GM19372 (cell line): ENCODE data around the gene GMCL2.
"Not testable (repeated sequence)": the region's sequence is repeated elsewhere in the genome, so short reads cannot be mapped to it uniquely, and the experiment has no call there.

Experiments used
- ATAC-seq: cut with Tn5 transposase; IDR thresholded peaks from one replicate; pipeline ENCODE4 v1.9.1; 2021; ENCODE audit warnings: mild to moderate bottlenecking, low read depth, moderate library complexity; ENCODE audit not compliant: unreplicated experiment

Gene GMCL2, protein sequence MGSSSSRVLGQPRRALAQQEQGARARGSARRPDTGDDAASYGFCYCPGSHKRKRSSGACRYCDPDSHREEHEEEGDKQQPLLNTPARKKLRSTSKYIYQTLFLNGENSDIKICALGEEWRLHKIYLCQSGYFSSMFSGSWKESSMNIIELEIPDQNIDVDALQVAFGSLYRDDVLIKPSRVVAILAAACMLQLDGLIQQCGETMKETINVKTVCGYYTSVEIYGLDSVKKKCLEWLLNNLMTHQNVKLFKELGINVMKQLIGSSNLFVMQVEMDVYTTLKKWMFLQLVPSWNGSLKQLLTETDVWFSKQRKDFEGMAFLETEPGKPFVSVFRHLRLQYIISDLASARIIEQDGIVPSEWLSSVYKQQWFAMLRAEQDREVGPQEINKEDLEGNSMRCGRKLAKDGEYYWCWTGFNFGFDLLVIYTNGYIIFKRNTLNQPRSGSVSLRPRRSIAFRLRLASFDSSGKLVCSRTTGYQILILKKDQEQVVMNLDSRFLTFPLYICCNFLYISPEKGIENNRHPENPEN

DNA sequence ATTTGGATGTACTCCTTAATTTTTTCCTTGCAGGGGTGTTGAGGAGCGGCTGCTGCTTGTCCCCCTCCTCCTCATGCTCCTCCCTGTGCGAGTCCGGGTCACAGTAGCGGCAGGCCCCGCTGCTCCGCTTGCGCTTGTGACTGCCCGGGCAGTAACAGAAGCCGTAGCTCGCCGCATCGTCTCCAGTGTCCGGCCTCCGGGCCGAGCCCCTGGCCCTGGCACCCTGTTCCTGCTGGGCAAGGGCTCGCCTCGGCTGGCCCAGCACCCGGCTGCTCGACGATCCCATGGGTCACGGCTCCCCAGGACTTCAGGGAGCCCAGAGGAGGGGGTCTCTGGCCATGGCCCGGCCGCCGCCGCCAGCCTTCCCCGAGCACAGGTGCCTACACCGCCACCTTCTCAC lies at the start of gene GMCL2:
Gene GMCL2 (minus strand): TSS at position 358 of the 400 bp plus-strand sequence. CDS start 72 bp downstream, at position 286.
- ATAC-seq, result no peak

DNA sequence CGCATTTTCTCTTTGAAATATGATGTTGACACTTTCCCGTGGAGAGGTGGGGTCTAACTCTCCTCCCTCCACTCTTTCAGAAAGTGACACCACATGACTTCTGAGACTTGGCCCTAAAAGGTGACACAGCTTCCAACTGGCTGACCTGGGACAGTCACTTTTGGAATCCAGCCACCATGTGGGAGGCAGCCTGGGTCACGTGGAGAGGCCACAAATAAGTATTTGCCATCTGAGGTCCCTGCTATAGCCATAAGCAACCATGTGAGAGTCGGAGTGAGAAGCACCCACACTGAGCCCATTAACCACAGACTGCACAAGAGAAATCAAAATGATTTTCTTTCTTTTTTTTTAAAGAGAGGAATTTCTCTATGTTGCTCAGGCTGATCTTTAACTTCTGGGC lies 49.5 kb upstream of the GMCL2 start:
- no peak for ATAC-seq

DNA sequence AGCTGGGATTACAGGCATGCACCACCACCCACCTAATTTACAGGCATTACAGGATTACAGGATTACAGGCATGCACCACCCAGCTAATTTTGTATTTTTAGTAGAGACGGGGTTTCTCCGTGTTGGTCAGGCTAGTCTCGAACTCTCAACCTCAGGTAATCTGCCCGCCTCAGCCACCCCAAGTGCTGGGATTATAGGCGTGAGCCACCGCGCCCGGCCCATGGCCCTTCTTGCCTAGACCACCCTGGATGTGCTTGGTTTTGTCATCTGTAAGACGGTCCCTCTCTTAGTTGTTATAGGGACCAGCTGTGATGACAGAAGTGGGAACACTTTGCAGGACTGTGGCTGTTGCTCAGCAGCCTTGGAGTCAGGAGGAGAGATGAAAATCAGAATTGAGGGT lies 49.0 kb upstream of the GMCL2 start:
- ATAC-seq, result no peak

DNA sequence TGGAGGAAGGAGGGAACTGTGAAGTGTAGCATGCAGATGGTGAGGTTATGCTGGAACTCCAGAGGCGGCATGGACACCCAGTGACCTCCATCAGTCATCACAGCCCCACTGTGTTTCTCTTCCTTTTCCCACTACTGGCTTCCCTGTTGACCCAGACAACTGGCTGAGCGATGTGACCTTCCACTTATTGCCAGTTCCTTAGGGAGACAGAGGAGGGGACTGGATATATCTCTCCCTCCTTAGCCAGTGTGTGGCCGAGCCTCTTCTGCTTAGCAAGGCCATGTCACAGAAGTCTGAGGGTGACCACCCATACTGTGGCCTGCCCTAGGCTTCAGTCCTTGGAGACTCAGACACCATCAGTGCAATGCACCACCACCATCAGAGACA lies 48.4 kb upstream of the GMCL2 start:
- ATAC-seq, result no peak

DNA sequence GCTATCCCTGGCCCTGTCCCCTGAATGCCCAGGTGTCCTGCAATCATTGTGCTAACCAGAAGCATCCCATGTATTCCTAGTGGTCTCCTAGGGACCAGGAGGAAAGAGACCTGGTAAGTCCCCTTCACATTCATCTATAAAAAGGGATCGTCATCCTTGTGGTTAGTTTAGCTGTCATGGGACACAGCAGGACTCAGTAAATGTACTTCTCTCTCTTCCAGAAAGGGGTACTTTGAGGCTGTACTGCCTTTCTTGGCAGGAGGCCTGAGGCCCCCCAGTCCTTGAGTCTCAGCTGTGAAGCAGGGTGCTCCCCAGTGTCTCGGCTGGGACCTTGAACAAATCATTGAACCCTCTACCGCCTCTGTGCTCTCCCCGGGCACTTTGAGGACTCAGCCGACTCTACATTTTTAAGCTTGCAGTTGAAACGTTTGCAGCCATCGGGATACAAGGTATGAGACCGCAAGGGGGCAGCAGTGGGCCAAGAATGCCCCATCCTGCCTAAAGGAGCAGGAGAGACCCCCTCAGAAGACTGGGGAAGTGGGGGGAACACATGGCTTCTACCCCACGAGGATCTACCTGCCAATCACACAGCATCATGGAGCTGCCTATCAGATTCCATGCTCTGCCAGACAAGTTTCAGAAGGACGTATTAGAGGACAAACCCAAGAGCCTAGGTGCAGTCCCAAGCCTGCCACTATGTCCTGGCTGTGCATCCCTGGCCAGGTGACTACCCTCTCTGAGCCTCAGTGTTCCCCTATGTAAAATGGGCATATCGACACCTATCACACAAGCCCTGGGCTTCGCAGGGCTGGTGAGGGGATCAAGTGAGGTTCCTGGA lies 47.8 kb upstream of the GMCL2 start:
- no peak for ATAC-seq

DNA sequence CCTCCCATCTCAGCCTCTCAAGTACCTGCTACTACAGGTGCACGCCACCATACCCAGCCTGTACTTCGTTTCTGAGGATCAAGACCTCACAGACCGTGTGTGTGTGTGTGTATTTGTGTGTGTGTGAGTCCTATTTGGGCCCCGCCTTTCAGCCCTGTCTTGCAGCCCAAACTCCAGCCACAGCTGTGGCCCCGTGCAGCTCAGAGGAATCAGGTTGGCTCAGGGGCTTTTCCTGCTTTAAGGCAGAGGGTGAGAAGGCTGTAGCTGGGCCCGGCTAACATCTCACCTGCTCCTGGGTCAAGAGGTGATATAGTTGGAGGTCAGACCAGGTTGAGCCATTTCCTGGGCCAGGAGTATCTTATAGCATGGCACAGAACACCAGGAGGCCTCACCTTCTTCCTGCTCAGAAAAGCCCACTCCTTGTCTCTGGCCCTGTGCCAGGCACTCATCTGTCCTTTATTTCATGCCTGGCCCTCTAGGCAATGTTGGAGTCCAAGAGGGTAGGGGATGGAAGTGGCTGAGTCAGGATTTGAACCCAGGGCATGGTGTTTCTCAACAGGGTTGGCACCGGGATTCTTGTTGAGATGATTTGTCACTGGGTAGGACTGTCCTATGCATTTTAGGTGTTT lies 47.1 kb upstream of the GMCL2 start:
- no peak for ATAC-seq

DNA sequence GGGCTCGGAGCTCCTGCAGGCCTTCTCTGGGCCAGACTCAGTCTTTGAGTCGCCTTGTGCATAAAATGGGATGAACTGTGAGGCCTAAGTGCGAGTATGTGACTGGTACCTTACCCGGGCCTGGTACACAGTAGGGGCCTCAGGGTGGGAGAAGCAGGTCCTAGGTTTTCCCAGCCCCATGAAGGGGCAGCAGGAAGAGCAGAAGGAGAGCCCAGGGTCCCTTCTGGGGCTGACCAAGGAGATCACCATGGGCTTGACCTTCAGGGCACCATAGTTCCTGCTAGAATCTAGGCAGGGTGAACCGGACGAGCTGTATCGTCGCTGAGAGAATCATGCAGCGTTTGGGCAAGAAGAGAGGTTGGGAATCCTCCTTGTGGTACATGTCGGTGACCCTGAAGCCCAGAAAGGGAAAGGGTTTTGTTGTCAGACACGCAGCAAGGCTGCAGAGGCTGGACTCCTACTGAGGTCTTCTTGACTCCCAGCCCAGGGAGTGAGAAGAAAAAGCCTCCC lies 45.8 kb upstream of the GMCL2 start:
- ATAC-seq, result peak; percentile 20

DNA sequence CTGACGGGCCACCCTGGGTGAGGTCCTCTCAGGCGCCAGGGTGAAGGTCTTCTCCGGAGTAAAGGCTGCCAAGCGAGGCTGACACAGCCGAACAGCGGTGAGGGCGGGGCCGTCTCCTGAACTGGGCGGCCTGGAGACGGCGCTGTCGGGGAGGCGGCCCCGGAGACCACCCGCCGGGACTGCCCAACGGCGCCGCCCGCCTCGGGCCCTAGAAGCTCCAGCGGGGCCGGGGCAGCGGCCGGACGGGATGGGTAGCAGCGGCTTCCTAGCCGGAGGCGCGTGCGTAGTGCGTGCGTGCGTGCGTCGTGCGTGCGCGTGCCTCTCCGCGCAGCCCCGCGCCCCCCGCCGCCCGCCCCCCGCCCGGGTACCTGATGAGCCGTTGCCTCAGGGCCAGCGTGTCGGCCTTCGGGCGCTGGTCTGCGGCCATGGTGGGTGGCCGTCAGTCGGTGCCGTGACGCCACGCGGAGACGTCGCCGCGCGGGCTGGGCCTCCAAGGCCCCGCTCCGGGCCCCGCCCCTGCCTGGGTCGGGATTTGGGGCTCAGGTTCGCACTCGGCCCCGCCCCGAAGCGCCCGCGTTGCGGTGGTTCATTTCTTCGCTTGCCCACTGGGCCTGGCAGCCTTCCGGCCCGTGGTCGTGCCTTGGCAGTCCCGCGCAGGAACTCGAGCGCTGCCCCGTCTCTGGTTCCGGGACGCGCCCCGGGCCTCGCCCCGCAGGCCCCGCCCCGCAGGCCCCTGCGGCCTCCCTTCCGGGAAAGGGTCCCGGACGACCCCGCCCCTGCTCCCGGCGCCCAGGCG lies 45.2 kb upstream of the GMCL2 start, which contains the start of gene PHYKPL:
Gene PHYKPL (minus strand): TSS at position 679 of the 796 bp plus-strand sequence. CDS start 252 bp downstream, at position 427.
- peak; percentile 65 for ATAC-seq

DNA sequence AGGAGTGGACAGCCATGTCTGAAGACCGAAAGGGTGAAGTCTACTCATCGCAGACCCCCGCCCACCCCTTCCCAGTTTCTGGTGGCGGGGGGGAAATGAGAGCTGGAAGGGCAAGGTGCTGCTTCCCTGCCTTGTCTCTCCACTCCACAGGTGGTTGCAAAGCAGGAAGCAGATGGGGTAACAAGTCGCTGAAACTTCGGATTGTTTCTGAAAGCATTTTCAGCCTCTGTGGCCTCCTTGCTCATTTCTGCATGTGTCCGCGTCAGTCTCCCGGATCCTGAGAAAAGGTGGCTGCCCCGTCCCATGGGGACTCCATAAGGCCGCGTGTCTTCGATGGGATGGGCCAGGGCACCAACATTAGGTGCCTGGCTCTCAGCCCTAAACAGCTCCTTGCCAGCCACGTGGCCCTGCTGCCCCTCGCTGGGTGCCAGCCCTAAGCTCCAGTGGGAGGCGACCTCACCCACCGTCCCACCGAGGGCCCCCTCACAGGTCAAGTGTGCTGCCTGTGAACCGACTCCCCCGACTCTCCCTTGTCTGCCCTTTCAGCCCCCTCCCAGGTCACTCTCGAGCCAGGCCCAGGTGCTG lies 44.5 kb upstream of the GMCL2 start:
- peak; percentile 4 for ATAC-seq

DNA sequence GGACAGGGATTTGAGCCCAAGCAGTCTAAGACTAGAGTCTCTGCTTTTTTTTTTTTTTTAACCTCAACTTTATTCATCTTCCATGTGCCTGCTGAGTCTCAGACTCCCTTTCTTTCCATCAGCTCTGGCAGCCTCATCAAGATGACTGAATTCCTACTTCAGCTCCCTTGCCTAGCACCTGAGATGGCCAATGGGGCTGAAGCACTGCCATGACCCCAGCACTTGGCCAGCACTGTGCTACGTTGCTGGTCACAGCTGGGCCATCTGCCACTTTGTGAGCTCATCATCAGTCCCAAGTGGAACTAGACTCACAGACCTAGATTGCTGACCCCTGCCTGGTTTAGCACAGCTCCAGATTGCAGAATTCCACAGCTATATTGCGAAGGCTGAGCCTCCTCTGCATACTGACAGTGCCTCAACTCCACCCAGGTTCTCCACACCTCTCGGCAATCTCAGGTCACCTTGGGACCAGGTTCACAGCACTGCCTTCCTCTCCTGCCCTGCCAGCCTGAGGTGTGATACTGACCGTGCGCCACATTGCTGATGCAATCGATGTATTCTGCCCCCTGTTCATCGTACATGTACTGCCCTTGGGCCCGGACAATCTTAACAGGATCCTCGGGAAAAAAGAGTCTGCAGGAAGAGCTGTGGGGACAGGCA lies 43.8 kb upstream of the GMCL2 start:
- ATAC-seq, result no peak

DNA sequence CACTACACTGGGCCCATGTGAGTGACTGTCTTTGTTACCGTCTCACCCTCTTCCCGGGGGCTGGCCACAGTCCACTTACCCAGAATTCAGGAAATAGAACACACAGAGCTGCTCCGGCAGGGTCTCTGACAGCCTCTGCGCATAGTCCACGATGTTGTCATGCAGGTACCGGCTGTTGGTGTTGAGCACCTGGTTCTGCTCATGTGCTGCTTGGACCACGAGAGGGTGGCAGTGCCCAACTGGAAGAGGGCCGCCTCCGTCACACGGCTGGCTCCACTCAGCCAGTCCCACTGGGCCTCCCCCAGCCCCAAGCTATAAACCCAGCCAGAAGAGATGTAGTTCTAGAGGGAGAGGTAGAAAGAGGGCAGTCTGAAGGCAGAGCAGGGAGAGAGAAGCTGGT lies 42.7 kb upstream of the GMCL2 start:
- no peak for ATAC-seq

DNA sequence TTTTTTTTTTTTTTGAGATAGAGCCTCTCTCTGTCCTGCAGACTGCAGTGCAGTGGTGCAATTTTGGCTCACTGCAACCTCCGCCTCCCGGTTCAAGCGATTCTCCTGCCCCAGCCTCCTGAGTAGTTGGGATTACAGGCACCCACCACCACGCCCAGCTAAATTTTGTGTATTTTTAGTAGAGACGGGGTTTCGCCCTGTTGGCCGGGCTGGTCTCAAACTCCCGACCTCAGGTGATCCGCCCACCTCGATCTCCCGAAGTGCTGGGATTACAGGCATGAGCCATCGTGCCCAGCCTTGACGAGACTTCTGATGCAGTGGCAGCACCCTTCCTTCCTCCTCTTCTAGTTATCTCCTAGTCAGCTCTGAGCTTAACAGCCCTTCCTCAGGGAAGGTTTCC lies 41.9 kb upstream of the GMCL2 start:
- ATAC-seq, result not testable (repeated sequence)

DNA sequence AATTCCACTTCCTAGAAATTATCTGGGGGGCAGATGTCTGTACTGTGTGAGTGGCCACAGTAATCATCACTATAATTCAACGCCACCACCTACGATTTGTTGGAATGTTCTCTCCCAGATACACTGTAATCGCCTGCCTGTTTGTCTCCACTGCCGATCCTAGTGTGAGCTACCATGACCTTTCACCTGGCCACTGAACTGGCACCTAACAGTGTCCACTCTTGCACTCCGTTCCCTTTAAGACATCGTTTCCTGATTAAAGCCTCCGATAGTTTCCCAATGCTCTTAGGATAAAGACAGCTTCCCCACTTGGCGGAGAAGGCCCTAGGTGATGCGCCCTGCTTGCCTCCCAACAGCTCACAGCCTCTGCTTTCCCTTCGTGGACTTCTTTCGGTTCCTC lies 41.4 kb upstream of the GMCL2 start:
- ATAC-seq, result no peak

DNA sequence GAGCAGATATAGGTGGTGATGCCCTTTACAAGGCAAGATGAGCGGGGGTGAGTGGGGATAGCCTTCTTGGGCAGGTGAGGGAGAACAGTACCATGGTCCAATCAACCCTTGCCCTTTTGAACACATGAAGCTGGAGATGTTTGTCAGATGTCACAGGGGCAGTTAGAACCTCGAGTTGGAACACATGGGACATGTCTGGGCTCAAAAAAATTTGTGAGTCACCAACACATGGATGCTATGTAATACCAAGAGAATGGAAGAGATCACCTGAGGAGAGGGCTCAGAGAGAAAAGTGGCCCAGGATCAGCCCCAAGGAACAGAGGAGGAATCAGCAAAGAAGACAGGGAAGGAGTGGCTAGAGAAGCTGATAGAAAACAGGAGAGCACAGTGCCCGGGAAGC lies 40.8 kb upstream of the GMCL2 start:
- no peak for ATAC-seq

DNA sequence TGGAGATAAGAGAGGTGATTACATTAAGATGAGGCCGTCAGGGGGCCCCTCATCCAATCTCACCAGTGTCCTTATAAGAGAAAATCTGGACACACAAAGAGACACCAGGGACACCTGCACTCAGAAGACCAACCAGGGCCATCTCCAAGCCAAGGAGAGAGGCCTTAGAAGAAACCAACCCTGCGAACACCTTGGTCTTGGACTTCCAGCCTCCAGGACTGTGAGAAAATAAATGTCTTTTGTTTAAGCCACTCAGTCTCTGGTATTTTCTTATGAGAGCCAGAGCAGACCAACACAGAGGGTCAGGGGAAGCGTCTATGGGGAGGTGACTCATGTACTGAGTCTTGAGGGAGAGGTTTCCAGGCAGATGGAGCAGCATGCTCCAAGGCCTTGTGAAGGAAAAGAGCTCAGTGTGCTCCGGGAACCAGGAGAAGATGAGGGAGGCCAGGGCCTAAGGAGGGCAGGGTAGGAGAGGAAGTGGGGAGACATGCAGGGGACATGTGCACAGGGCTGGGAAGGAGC lies 40.0 kb upstream of the GMCL2 start:
- ATAC-seq, result no peak

DNA sequence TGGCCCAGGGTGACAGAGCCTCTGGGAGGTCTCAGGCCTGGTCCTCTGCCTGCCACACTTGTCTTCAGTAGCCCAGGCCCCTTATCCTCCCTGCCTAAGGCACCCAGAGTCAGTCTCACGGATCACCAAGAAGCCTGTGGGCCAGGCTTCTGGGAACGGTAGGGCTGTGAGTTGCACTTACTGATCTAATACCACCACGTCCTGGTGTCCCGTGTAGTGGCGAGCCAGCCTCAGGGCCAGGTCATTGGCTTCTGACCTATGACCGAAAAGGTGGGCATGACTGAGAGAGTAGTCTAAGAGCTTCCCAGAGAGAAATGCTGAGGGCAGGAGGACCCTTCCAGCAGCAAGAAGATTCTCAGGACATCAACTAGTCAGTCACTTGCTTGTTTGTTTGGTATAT lies 38.0 kb upstream of the GMCL2 start:
- no peak for ATAC-seq

DNA sequence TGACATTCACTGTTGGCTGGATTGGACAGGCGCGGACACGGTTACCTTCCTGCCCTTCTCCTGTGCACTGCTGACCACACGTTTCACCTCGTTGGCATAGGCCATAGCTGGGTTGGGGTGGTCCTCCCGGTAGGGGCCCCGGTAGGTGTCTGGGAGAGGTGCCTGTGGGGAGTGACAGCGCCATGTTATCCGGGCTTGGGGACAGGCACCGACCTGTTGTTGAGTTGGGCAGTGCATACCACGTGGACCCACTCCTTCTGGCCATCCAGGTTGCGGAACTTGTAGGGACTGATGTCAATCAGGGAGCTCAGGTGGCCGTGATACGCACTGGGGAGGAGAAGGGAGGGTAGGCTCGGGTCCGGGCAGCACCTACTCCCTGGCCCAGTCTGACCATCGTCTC lies 37.2 kb upstream of the GMCL2 start:
- ATAC-seq, result no peak

DNA sequence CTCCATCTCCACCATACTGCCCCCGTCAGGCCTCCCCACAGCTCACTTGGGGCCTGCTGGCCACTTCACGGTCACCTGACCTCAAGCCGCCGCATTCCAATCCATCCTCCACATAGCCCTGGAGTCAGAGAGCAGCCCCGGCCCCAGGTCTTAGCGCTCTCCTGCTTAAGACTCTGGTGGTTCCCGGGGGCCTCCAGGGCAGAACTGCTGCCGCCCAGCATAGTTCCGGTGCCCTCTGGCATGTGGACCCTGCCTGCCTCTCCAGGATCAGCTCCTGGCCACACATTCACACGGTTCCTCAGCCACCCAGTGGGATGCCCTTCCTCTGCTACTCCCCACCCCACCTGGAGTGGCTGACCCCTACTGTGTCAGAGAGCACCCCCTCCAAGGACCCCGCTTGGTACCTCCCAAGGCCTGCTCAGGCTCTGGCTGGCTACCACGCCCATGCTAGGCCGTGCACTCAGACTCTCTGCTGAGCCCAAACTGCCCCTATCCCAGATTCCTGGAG lies 36.7 kb upstream of the GMCL2 start:
- no peak for ATAC-seq
